IPS-NIHi11 (cell line): Measurements from ENCODE around the gene SAXO1.
"Not testable (repeated sequence)": the region's sequence is repeated elsewhere in the genome, so short reads cannot be mapped to it uniquely, and the experiment has no call there.

Experiments
- DNase-seq: peaks from one replicate; pipeline ENCODE4 v3.0.0; 2012; ENCODE audit warnings: mixed read lengths, low spot score

SAXO1 gene

GRCh38 chr9:18970393-18970792 is 62.6 kb downstream of the SAXO1 start:
- no peak for DNase-seq

DNA sequence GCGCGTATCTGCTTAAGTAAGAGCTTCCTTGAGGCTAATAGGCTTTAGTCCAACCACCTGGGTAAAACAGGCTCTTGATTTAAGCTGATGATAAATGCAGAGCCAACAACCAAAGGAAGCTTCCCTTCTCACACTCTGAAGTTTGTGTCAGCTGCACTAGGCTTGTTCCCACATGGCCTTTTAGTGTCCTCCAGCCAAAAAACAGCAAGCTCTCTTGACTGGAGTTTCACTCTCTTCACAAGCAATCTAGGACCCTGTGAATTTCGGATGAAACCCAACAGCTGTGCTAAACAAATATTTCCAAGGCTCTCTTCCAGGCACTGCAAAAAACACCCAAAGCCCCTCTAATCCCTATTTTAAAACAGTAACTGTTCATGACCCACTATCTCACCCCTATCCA is 63.9 kb downstream of the SAXO1 start:
- no peak for DNase-seq

DNA sequence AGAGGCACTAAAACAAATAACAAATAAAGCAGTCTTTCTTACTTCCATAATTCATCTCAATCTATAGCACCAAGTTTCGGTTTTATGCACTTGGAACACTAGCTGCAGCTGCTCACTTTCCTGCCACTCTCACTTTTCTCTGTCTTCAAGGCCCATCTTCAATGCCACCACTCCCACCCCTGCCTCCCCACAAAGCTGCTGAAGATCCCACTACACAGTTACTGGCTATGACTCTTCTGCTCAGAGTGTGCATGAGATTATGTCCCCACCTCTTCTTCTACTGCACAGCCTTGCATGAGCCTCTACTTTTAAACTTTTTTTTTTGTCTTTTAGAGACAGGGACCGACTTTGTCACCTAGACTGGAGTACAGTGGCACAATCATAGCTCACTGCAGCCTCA is 77.4 kb downstream of the SAXO1 start:
- DNase-seq: no peak

DNA sequence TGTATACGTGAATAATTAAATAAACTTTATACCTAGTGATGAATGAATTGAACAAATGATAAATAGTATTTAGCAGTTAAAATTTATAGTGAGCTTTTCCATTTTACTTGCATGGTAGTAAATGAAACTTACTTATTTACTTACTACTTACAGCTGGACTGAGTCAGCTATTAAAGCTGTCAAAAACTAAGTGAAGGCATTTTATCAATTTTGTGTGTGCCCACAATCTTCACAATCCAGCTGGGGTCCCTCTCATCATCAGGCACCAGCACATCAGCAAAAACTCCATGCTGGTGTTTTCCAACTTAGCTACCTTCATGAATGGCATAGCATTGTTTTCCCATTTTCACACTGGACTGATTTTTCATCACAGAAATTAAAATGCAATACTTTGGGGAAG is 81.1 kb downstream of the SAXO1 start:
- no peak for DNase-seq

DNA sequence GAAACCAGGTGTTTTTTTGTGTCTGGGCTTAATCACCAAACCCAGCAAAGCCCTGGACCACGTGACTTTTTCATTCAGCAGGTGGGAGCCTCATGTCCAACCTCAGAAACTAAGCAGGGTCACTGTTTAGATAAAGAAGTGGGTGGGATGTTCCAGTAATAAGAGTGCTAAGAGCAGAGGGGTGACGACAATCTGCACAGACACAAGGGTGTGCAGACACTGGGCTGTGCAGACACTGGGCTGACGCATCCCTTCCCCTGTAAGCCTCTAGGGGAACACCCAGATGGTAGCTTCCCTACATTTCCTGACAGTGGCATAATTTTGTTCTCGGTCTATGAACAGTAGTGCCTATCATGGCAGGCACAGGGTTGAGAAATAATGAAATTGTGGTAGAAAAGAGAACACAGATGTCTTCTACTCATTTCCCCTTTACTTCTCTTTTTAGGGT is 85.1 kb downstream of the SAXO1 start:
- no peak for DNase-seq

DNA sequence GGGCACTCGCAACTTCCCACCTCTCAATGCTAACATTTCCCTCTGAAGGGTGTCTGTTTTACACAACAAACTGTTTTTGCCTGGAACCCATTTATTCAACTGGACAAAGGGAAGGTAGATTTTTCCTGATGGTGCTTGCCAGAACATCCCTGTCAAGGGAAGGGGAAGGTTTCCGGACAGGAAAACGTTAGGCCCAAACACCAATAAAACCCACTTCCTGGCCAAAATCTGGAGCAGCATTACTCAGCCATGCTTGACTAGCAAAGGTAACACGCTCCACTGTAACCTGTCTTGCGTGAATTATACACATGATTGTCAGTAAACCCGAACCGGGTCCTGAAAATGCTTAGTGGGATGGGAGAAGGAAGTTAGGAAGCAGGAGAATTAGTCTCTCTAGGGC is 90.2 kb downstream of the SAXO1 start:
- DNase-seq: no peak

GRCh38 chr9:18941060-18941740 is 91.8 kb downstream of the SAXO1 start:
- DNase-seq: no peak

DNA sequence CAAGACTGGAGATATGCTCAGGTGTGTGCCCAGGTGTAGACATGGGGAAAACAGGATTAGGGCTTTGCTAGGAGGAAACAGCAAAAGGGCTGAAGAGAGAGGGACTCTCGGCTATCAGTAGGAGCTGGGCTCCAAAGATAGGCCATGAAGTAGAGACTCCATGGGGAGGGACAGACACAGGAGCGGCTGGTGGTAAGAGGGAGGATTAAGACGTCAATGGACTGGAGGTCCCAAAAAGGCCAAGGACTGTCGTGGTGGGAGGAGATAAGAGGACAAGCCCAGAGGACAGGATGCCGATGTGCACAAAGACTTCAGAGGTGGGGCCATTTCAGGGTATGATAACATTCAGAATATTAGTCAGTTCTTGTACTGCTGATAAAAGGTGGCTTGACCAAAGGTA is 93.1 kb downstream of the SAXO1 start:
- no peak for DNase-seq

DNA sequence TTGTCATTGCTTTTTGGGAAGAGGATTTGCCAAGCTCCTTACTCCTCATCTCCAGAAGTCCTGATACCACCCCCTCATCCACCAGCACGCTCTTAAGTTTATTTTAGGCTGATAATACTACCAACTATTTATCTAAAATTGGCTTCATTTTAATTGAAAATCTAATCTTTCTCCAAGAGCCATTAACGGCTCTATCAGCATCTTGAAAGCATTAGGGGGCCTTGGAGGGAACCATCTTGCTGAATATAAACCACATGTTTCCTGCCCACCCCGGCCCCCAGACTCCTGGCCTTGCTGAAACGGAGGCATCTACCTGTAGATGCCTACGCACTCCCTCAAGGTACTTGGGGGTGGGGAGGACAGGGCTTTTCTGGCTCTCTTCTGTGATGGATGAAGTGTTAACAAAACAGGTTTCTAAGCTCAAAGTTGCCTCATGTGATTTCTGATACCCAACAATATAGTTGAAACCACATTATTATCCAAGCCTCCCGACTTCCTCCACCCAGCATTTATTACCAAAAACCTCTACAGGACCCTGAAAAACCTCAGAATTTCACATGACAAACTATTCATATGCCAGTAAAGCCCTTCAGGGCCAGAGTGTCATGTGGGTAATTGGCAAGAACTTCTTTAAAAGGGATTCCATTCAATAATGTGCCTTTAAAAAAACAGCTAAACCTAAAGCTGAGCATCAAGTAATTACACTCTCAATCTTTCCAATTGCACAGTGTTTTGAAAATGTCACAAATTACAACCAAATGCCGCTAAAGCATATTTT is 96.7 kb downstream of the SAXO1 start:
- no peak for DNase-seq

GRCh38 chr9:18935541-18935940 is 97.5 kb downstream of the SAXO1 start:
- no peak for DNase-seq

DNA sequence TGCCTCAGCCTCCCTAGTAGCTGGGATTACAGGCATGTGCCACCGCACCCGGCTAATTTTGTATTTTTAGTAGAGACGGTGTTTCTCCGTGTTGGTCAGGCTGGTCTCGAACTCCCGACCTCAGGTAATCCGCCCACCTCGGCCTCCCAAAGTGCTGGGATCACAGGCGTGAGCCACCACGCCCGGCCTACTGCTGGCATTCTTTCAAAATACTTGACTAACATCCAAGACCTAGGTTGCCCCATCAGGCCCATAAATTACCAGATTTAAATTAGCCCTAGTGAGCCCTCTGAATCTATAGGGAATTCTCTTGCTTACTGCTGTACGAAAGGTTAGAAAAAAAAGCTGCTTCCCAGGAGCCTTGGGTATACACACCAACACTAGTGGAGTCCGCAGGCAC is 102.4 kb downstream of the SAXO1 start:
- DNase-seq: not testable (repeated sequence)

DNA sequence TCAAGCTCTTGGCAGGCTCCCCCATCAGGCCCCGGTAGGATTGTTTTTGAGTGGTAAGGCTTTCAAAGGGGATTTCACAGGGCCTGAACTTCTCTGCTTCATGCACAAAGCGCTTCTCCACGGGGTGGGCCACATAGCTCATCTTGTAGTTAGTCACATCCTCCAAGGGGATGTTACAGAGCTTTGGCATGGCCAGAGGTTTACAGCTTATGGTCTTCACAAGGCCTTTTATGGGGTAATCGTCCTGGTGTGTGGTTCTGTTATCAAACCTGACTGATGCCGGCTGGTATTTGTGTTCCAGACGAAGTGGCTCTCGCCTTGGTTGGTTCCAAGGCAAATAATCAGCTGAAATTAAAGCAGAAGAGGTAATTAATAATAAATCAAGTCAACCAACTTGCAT is 104.3 kb downstream of the SAXO1 start:
- no peak for DNase-seq

- DNase-seq: no peak
Observed at GRCh38 chr9:18926513-18926912, 106.5 kb downstream of the SAXO1 start.

DNA sequence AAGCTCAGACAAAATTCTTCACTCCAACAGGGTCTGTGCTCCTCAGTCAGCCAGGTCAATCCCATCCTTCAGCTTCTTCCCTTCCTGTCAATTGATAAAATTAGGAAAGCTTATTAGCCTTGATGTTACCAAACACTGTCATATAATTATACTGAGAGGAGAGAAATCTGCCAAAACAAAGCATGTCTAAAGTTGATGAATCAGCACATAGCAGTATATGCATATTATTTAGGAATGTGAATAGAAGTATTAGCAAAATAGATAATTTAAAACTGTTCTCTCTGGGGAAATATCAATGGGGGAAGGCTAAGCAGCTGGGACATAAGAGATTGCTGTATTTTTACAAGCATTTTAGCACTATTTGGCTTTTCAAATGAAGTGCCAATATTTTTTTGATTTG is 107.1 kb downstream of the SAXO1 start:
- no peak for DNase-seq

GRCh38 chr9:18923671-18924430 is 109.2 kb downstream of the SAXO1 start:
- no peak for DNase-seq

DNA sequence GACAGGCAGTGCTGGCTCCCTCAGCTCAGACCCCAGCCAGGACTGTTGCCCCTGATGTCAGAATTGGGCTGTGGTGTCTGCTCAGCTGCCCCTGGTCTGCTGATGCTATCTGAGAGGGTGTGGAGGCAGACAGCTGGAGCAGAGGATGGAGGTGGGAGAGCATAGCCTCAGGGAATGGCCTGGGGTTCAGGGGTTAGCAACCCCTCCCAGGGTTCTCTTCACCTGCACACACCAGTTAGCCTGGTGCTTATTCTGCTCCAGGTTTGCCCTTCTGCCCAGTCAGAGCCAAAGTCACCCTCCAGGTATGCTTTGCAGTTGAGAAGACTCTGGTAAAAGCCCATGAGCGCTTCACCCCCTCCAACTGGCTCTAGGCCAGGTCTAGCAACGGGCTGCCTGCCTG is 109.8 kb downstream of the SAXO1 start:
- no peak for DNase-seq

DNA sequence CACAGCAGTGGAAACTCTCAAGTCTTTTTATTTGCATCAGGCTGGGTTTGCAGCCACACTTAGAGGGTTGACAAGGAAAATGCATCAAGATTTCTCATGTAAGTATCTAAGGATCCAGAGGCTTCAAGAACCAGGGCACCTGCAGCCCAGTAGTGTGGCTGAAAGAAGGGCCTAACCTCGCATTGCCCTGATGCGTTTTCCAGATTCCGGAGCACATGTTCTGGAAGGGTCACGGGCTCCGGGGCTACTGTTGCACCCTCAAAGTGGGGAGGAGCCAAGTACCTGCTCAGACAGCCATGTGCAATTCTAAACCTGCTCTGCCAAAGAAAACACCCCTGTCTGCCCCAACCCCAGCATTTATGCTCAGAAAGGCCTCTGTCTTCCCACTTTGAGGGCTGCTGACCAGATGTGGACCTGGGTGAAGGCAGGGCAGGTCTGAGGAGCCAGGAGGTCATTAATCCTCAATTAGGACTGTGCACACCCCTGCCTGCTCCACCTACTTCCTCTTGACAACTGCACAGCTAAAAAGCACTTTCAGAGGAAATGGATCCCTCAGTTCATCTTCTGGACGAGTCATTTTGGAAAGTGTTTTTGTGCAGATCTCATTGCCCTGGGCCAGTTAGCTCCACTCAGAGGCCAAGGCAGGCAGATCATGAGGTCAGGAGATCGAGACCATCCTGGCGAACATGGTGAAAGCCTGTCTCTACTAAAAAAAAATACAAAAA is 110.7 kb downstream of the SAXO1 start:
- no peak for DNase-seq

DNA sequence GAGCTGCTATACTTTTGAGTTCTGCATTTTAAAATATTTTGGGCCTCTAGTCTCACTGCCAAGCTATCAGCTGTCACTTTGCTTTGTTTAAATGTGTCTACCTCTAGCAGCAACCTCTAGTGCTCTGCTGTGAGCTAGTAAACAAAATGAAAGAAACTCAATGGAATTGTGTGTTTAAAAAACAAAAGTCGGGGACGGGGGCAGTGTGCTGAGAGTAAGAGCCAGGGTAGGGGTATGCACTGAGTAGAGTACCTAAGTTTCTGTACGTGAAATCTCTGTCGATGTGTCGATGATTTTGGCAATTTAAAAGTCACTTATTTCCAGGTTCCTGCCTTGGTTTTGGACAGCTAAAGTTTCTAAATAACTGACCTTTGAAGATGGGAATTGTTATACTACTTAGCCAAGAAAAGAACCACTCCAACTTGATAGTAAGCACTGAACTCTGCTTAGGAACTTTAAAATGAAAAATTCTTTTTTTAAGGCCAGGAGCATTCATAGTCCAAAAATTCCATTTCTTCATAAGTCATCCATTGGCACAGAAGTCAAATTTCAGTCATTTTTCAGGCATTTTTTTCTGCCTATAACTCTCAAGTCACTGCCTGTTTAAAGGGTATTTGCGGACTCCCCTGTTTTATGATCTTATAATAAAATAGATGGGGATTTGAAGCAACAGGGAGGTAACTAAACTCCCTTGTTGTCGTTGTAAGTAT is 111.5 kb downstream of the SAXO1 start:
- no peak for DNase-seq

DNA sequence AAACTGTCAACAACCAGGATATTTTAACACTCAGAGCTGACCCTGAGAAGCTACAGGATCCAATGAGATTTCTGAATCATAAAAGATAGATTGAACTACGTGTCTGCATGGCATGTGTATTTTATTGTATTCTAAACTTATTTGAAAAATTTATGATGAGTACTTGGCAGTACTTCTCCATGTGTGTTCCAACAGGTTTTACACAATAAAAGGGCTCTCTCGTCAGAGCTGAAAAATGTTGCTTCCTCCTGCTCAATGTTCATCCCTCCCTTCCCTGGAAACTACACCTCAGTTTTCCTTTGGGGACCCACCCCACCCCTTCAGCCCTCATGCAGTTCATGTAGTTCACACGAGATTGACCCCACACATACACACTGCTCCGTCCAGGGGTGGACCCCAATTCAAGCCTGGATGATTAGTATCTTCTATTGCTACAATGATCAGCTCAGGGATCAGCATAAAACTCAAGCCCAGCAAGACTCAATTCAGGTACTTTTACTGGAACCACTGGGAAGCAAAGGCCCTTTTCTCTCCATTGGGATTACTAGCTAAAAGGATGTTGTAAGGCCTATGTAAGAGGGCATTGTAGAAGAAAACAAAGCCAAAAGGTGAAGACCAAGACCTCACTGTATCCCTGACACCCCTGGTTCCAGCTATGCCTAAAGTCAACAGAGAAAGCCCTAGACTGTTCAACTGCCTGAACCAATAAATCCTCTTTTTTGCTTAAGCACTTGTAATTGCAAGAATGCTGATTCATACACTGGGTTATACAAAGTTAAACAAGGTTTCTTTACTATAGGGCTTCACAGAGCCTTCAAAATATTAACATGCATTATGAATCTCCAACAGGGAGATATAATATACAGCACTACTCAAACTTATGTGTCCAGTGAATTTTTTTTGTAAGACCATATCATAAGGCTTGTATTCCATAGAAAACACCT is 112.6 kb downstream of the SAXO1 start:
- no peak for DNase-seq

- peak; percentile 50 for DNase-seq
Observed at GRCh38 chr9:18911714-18912342, 121.2 kb downstream of the SAXO1 start.
